GM23338 (cell line): ENCODE measurements around the gene NTRK1. TPM values are rescaled to one million over a fixed set of nuclear protein-coding genes. Genes with fewer than 3 reads are reported as not detected.
A peak's percentile ranks its signal among the peaks of the same experiment; 100 is the strongest.

Source experiments
- ATAC-seq: fragments of 200-7000 bp; cut with Tn5 transposase; 3 replicates; pipeline ENCODE4 v1.9.1; 2020
- DNase-seq: peaks from one replicate; pipeline ENCODE4 v3.0.0-alpha.2; 2015; ENCODE audit warnings: low spot score
- H2AFZ ChIP-seq: fragments of 200-600 bp; sonication (generic); 2 replicates; pipeline ENCODE4 v1.8.0; 2016; ENCODE audit warnings: antibody characterized with exemption, mild to moderate bottlenecking, moderate library complexity
- H3F3A ChIP-seq: fragments of 200-600 bp; sonication (generic); replicated peaks from 2 replicates; pipeline ENCODE4 v1.8.0; 2017; ENCODE audit warnings: antibody characterized with exemption, mixed run types, low read depth
- H3K27ac ChIP-seq: fragments of 200-600 bp; sonication (generic); 2 replicates; pipeline ENCODE4 v1.6.1; 2016; ENCODE audit warnings: low read depth
- H3K27me3 ChIP-seq: fragments of 200-600 bp; sonication (generic); 2 replicates; pipeline ENCODE4 v1.8.0; 2016; ENCODE audit warnings: mild to moderate bottlenecking, mixed run types, moderate library complexity; ENCODE audit not compliant: insufficient read depth
- H3K36me3 ChIP-seq: fragments of 200-600 bp; sonication (generic); 2 replicates; pipeline ENCODE4 v1.8.0; 2016; ENCODE audit warnings: mild to moderate bottlenecking; ENCODE audit not compliant: insufficient read depth
- H3K4me1 ChIP-seq: fragments of 200-600 bp; sonication (generic); 2 replicates; pipeline ENCODE4 v1.8.0; 2016; ENCODE audit warnings: mild to moderate bottlenecking, moderate library complexity; ENCODE audit not compliant: insufficient read depth
- H3K4me2 ChIP-seq: fragments of 200-600 bp; sonication (generic); 2 replicates; pipeline ENCODE4 v1.7.1; 2017; ENCODE audit warnings: mixed run types
- H3K4me3 ChIP-seq: fragments of 200-600 bp; sonication (generic); 2 replicates; pipeline ENCODE4 v1.6.1; 2016; ENCODE audit warnings: mixed run types
- H3K79me2 ChIP-seq: fragments of 200-600 bp; sonication (generic); replicated peaks from 2 replicates; pipeline ENCODE4 v1.8.0; 2017; ENCODE audit warnings: mild to moderate bottlenecking; ENCODE audit not compliant: insufficient read depth
- H3K9me2 ChIP-seq: fragments of 200-600 bp; sonication (generic); 2 replicates; pipeline ENCODE4 v1.8.0; 2017; ENCODE audit not compliant: insufficient read depth
- H4K20me1 ChIP-seq: fragments of 200-600 bp; sonication (generic); replicated peaks from 2 replicates; pipeline ENCODE4 v1.8.0; 2017; ENCODE audit warnings: mild to moderate bottlenecking; ENCODE audit not compliant: insufficient read depth
- H3K27ac Mint-ChIP-seq: 2 replicates; pipeline ENCODE4 v1.8.0; 2020; ENCODE audit warnings: inconsistent platforms, mild to moderate bottlenecking, moderate library complexity, mixed read lengths
- H3K27me3 Mint-ChIP-seq: 3 replicates; pipeline ENCODE4 v1.8.0; 2022; ENCODE audit warnings: low read depth, mild to moderate bottlenecking, moderate library complexity, mixed read lengths, inconsistent platforms; ENCODE audit not compliant: insufficient read depth, poor library complexity
- H3K36me3 Mint-ChIP-seq: 3 replicates; pipeline ENCODE4 v1.8.0; 2021; ENCODE audit warnings: low read depth, mild to moderate bottlenecking, inconsistent platforms, moderate library complexity, mixed read lengths
- H3K4me1 Mint-ChIP-seq: 3 replicates; pipeline ENCODE4 v1.8.0; 2020; ENCODE audit warnings: mild to moderate bottlenecking, inconsistent platforms, mixed read lengths
- H3K4me3 Mint-ChIP-seq: 3 replicates; pipeline ENCODE4 v1.8.0; 2021; ENCODE audit warnings: moderate library complexity, mild to moderate bottlenecking, inconsistent platforms, mixed read lengths
- H3K9me3 Mint-ChIP-seq: 3 replicates; pipeline ENCODE4 v1.8.0; 2020; ENCODE audit warnings: moderate library complexity, mild to moderate bottlenecking, inconsistent platforms, mixed read lengths
- CREB1 ChIP-seq: fragments of 250-450 bp; sonication (Bioruptor Pico); IDR thresholded peaks from 2 replicates; pipeline ENCODE4 v1.5.0; 2020; ENCODE audit warnings: low read depth, mild to moderate bottlenecking, moderate library complexity
- EZH2 ChIP-seq: fragments of 200-600 bp; sonication (generic); IDR thresholded peaks from one replicate; pipeline ENCODE4 v1.8.0; 2017; ENCODE audit warnings: antibody characterized with exemption, mild to moderate bottlenecking, low read depth; ENCODE audit not compliant: unreplicated experiment
- EZH2phosphoT487 ChIP-seq: fragments of 200-600 bp; sonication (generic); IDR thresholded peaks from one replicate; pipeline ENCODE4 v1.8.1; 2018; ENCODE audit warnings: antibody characterized with exemption; ENCODE audit not compliant: unreplicated experiment
- POLR2AphosphoS5 ChIP-seq: IDR thresholded peaks from 2 replicates; pipeline ENCODE4 v1.6.1; 2016; ENCODE audit warnings: antibody characterized with exemption, low read depth
- ZNF114 ChIP-seq: fragments of 250-450 bp; sonication (Bioruptor Pico); IDR thresholded peaks from 2 replicates; pipeline ENCODE4 v1.5.0; 2020; ENCODE audit warnings: mild to moderate bottlenecking, moderate library complexity
- ZNF331 ChIP-seq: fragments of 250-450 bp; sonication (Bioruptor Pico); IDR thresholded peaks from 2 replicates; pipeline ENCODE4 v1.5.0; 2020; ENCODE audit warnings: low read depth, mild to moderate bottlenecking, moderate library complexity
- polyA plus RNA-seq: library from polyadenylated mRNA; unstranded; fragments of >200 nt; fragmentation: Nextera tagmentation; extraction: Ambion mirVana; gene quantifications from 2 replicates; pipeline ENCODE4 v1.2.1, GENCODE V29; 2016
- total RNA-seq: library from RNA; depleted of rRNA; stranded (reverse); fragments of >200 nt; shearing (Covaris generic); gene quantifications from 2 replicates; pipeline ENCODE4 v1.2.3, GENCODE V29; 2014
- TF ChIP-seq, protein P1 (sequence below): fragments of 250-450 bp; sonication (Bioruptor Pico); IDR thresholded peaks from 2 replicates; pipeline ENCODE4 v1.5.0; 2020; ENCODE audit warnings: mild to moderate bottlenecking, moderate library complexity
- TF ChIP-seq, protein P2 (sequence below): IDR thresholded peaks from one replicate; pipeline ENCODE4 v1.6.1; 2018; ENCODE audit warnings: antibody characterized with exemption; ENCODE audit not compliant: unreplicated experiment

The NTRK1 gene
- total and polyA plus RNA-seq, 2 experiments from 2014 or later: 0.42 to 0.45 TPM

DNA sequence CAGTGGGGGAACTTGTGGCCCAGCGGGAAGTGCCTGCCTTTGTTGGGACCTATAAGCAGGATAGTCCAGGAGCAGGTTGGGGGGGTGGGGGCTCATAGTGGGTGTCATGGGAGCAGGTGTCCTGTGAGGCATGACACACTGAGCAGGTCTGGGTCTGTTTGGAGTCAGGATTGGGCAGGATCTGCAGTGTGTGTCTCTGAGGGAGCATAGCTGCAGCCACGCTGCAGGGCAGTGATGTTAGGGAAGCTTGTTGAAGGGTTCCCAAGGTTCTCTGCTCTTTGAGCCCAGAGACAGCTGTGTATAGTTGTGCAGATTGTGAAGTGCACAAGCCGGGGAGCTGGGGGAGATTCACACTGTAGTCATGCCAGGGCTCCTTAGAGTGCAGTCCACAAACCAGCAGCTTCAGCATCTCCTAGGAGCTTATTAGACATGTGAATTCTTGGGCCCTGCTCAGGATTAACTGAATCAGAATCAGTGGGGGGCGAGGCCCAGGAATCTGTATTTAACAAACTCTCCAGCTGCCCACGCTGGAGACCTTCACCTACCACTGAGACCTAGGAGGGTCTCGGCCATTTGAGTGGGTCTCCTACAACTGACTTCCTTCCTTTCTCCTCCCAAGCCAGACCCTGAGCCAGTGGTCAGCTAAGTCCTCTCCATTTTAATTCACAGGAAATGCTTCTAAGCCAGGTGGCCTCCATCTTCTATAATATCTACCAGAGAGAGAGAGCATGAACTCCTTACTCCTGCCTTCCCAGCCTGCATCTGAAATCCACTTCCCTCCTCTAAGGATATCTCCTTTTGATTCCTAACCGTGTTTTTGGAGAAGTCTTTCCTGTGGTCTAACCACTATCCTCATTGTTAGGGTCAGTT, 12.8 kb upstream of the NTRK1 start (continued):
- TF ChIP-seq, protein P1, sequence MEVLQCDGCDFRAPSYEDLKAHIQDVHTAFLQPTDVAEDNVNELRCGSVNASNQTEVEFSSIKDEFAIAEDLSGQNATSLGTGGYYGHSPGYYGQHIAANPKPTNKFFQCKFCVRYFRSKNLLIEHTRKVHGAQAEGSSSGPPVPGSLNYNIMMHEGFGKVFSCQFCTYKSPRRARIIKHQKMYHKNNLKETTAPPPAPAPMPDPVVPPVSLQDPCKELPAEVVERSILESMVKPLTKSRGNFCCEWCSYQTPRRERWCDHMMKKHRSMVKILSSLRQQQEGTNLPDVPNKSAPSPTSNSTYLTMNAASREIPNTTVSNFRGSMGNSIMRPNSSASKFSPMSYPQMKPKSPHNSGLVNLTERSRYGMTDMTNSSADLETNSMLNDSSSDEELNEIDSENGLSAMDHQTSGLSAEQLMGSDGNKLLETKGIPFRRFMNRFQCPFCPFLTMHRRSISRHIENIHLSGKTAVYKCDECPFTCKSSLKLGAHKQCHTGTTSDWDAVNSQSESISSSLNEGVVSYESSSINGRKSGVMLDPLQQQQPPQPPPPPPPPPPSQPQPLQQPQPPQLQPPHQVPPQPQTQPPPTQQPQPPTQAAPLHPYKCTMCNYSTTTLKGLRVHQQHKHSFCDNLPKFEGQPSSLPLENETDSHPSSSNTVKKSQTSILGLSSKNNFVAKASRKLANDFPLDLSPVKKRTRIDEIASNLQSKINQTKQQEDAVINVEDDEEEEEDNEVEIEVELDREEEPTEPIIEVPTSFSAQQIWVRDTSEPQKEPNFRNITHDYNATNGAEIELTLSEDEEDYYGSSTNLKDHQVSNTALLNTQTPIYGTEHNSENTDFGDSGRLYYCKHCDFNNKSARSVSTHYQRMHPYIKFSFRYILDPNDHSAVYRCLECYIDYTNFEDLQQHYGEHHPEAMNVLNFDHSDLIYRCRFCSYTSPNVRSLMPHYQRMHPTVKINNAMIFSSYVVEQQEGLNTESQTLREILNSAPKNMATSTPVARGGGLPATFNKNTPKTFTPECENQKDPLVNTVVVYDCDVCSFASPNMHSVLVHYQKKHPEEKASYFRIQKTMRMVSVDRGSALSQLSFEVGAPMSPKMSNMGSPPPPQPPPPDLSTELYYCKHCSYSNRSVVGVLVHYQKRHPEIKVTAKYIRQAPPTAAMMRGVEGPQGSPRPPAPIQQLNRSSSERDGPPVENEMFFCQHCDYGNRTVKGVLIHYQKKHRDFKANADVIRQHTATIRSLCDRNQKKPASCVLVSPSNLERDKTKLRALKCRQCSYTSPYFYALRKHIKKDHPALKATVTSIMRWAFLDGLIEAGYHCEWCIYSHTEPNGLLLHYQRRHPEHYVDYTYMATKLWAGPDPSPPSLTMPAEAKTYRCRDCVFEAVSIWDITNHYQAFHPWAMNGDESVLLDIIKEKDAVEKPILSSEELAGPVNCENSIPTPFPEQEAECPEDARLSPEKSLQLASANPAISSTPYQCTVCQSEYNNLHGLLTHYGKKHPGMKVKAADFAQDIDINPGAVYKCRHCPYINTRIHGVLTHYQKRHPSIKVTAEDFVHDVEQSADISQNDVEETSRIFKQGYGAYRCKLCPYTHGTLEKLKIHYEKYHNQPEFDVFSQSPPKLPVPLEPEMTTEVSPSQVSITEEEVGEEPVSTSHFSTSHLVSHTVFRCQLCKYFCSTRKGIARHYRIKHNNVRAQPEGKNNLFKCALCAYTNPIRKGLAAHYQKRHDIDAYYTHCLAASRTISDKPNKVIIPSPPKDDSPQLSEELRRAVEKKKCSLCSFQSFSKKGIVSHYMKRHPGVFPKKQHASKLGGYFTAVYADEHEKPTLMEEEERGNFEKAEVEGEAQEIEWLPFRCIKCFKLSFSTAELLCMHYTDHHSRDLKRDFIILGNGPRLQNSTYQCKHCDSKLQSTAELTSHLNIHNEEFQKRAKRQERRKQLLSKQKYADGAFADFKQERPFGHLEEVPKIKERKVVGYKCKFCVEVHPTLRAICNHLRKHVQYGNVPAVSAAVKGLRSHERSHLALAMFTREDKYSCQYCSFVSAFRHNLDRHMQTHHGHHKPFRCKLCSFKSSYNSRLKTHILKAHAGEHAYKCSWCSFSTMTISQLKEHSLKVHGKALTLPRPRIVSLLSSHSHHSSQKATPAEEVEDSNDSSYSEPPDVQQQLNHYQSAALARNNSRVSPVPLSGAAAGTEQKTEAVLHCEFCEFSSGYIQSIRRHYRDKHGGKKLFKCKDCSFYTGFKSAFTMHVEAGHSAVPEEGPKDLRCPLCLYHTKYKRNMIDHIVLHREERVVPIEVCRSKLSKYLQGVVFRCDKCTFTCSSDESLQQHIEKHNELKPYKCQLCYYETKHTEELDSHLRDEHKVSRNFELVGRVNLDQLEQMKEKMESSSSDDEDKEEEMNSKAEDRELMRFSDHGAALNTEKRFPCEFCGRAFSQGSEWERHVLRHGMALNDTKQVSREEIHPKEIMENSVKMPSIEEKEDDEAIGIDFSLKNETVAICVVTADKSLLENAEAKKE (CRISPR knock-in tag): no peak
- TF ChIP-seq ZNF331 (CRISPR knock-in tag): no peak
- TF ChIP-seq POLR2AphosphoS5: no peak
- TF ChIP-seq ZNF114 (CRISPR knock-in tag): no peak
- no peak for TF ChIP-seq EZH2phosphoT487

DNA sequence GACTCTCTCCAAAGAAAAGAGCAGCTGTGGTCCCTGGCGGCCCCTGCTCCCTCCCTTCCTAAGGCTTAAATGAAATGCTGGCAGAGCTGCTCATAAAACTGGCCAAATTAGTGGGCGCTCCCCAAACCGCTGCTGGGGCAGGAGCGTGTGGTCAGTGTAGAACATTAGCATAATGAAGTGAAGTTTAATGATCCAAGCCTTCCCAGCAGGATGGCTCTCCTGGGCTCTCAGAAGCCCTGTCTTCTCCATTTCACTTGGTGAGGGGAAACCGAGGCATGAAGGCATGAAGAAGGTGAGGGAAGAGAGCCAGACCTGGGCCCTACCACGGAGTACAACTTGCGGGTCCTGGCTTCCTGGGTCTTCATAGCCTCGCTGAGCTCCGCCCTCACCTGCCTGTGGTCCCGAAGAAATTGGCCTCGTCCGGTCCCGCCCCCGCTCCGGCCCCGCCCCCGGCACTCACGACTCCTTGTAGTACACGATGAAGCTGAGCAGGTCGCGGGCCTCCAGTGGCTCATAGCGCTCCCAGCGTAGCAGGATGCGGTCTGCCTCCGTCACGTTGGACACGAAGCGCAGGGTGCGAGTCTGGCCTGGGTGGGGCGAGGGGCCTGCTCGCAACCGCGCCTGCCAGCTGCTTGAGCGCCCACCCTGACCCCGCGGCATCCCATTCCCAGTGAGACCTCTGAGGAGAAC, 12.1 kb upstream of the NTRK1 start:
- no peaks in the 10 kb centered on the region for H3K36me3 Mint-ChIP-seq
- Histone ChIP-seq H3K36me3 (no peaks in the 10 kb centered on the region), H3K4me3 (peak overlapping the region; percentile 63), H3K4me2 (peak overlapping the region; percentile 81), H3K27me3 (peaks cover 99% of the 10 kb centered on the region), H4K20me1 (no peaks in the 10 kb centered on the region; the same call in 1 of the 2 replicates), H3K4me1 (peaks cover 12% of the 10 kb centered on the region), H2AFZ (peak overlapping the region; percentile 96), H3K27ac (no peak overlapping the region), H3K9me2 (no peaks in the 10 kb centered on the region), H3K79me2 (no peaks in the 10 kb centered on the region), H3F3A (no peaks in the 10 kb centered on the region)
- DNase-seq: peak; percentile 85
- peaks cover 16% of the 10 kb centered on the region for H3K4me1 Mint-ChIP-seq
- TF ChIP-seq EZH2 (peak; percentile 78), EZH2phosphoT487 (peak; percentile 37), CREB1 (CRISPR knock-in tag) (no peak)
- TF ChIP-seq, protein P2, sequence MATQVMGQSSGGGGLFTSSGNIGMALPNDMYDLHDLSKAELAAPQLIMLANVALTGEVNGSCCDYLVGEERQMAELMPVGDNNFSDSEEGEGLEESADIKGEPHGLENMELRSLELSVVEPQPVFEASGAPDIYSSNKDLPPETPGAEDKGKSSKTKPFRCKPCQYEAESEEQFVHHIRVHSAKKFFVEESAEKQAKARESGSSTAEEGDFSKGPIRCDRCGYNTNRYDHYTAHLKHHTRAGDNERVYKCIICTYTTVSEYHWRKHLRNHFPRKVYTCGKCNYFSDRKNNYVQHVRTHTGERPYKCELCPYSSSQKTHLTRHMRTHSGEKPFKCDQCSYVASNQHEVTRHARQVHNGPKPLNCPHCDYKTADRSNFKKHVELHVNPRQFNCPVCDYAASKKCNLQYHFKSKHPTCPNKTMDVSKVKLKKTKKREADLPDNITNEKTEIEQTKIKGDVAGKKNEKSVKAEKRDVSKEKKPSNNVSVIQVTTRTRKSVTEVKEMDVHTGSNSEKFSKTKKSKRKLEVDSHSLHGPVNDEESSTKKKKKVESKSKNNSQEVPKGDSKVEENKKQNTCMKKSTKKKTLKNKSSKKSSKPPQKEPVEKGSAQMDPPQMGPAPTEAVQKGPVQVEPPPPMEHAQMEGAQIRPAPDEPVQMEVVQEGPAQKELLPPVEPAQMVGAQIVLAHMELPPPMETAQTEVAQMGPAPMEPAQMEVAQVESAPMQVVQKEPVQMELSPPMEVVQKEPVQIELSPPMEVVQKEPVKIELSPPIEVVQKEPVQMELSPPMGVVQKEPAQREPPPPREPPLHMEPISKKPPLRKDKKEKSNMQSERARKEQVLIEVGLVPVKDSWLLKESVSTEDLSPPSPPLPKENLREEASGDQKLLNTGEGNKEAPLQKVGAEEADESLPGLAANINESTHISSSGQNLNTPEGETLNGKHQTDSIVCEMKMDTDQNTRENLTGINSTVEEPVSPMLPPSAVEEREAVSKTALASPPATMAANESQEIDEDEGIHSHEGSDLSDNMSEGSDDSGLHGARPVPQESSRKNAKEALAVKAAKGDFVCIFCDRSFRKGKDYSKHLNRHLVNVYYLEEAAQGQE: no peak
- H3K27ac Mint-ChIP-seq: no peak overlapping the region
- H3K4me3 Mint-ChIP-seq: peak overlapping the region; percentile 66
- no peaks in the 10 kb centered on the region for H3K9me3 Mint-ChIP-seq
- ATAC-seq: peak; percentile 70
- H3K27me3 Mint-ChIP-seq: peaks cover 82% of the 10 kb centered on the region
